ENCODE measurements around the gene BSND. TPM values are rescaled to one million over a fixed set of nuclear protein-coding genes. Genes with fewer than 3 reads are reported as not detected.

BSND gene
- total RNA-seq, 1 experiment from 2014 or later: 0.42 TPM

- peaks cover 42% of the 10 kb centered on the region for H3K4me1 Mint-ChIP-seq
- POLR2A ChIA-PET: no interaction called here
- no peak for DNase-seq (ENCODE audit: low spot score)
- ATAC-seq: no peak
- H3K27me3 Mint-ChIP-seq (ENCODE audit: low read depth): peaks cover 57% of the 10 kb centered on the region
- peaks cover 3% of the 10 kb centered on the region; the same call in 1 of the 2 replicates for H3K9me3 Mint-ChIP-seq
- TF ChIP-seq HMGXB4 (CRISPR knock-in tag; IDR thresholded peaks at IDR 0.05) (no peak), ATF3 (CRISPR knock-in tag; conservative IDR thresholded peaks at IDR 0.05) (no peak), NR2C2 (CRISPR knock-in tag; IDR thresholded peaks at IDR 0.05) (no peak), ATF1 (CRISPR knock-in tag; IDR thresholded peaks at IDR 0.05) (no peak), ZNF138 (CRISPR knock-in tag; conservative IDR thresholded peaks at IDR 0.05) (no peak), ZNF425 (CRISPR knock-in tag; conservative IDR thresholded peaks at IDR 0.05) (no peak), TEAD4 (CRISPR knock-in tag; IDR thresholded peaks at IDR 0.05) (no peak), SMAD3 (CRISPR knock-in tag; IDR thresholded peaks at IDR 0.05; ENCODE audit: borderline replicate concordance) (no peak)
- H3K27ac Mint-ChIP-seq: no peak overlapping the region
- H3K36me3 Mint-ChIP-seq: no peaks in the 10 kb centered on the region
- peak overlapping the region; percentile 63 for H3K4me3 Mint-ChIP-seq
- CTCF ChIA-PET: interaction anchor here (1.1 to 11.2 kb wide), 11 partner anchors 10 to 108 kb away, joined by 4 to 373 read pairs (median 17); partner anchors contain the start of genes DHCR24, PCSK9 and TMEM61
Observed at GRCh38 chr1:54995835-54996234, 2.9 kb upstream of the BSND start.

- Mint-ChIP-seq H3K36me3 (no peaks in the 10 kb centered on the region), H3K4me1 (peaks cover 42% of the 10 kb centered on the region), H3K27me3 (ENCODE audit: low read depth) (peaks cover 57% of the 10 kb centered on the region), H3K9me3 (peaks cover 3% of the 10 kb centered on the region; the same call in 1 of the 2 replicates), H3K27ac (no peak overlapping the region), H3K4me3 (peak overlapping the region; percentile 63)
- CTCF ChIA-PET: interaction anchor here (0.6 to 11.2 kb wide), 27 partner anchors 10 to 683 kb away, joined by 3 to 373 read pairs (median 4); partner anchors contain the start of genes DHCR24, PCSK9 and TMEM61
- DNase-seq (ENCODE audit: low spot score) (peak; percentile 91), ATAC-seq (peak; percentile 57)
- POLR2A ChIA-PET: interaction anchor here (0.6 kb wide), 3 partner anchors 8 to 1554 kb away, joined by 3 to 4 read pairs (median 3); no protein-coding TSS in a partner anchor
- no peak for TF ChIP-seq FOXK1 (CRISPR knock-in tag; IDR thresholded peaks at IDR 0.05)
- 0 out of 2 replicates have a peak, but pooled peaks have one; percentile 15 for TF ChIP-seq USF1 (CRISPR knock-in tag; IDR thresholded peaks at IDR 0.05)
- no peak for TF ChIP-seq MYBL2 (CRISPR knock-in tag; IDR thresholded peaks at IDR 0.05)
- TF ChIP-seq ETV6 (CRISPR knock-in tag; IDR thresholded peaks at IDR 0.05): 0 out of 2 replicates have a peak, but pooled peaks have one; percentile 19
- no peak for TF ChIP-seq ATF2 (CRISPR knock-in tag; IDR thresholded peaks at IDR 0.05; ENCODE audit: borderline replicate concordance, low read depth)
- TF ChIP-seq TEAD1 (CRISPR knock-in tag; IDR thresholded peaks at IDR 0.05): no peak
- no peak for TF ChIP-seq NFYB (CRISPR knock-in tag; conservative IDR thresholded peaks at IDR 0.05; ENCODE audit: low read depth)
- TF ChIP-seq ZMAT4 (CRISPR knock-in tag; IDR thresholded peaks at IDR 0.05): no peak
- TF ChIP-seq JUN (CRISPR knock-in tag; IDR thresholded peaks at IDR 0.05): no peak
- no peak for TF ChIP-seq EMX1 (CRISPR knock-in tag; IDR thresholded peaks at IDR 0.05)
- TF ChIP-seq ARID4B (CRISPR knock-in tag; IDR thresholded peaks at IDR 0.05; ENCODE audit: borderline replicate concordance): no peak
- no peak for TF ChIP-seq NR3C1 (CRISPR knock-in tag; conservative IDR thresholded peaks at IDR 0.05; ENCODE audit: low read depth)
- peak; percentile 60 for TF ChIP-seq TP53 (CRISPR knock-in tag; IDR thresholded peaks at IDR 0.05)
- TF ChIP-seq SP1 (CRISPR knock-in tag; conservative IDR thresholded peaks at IDR 0.05): peak; percentile 35; the same call in 1 of the 2 replicates
- TF ChIP-seq CBFB (CRISPR knock-in tag; IDR thresholded peaks at IDR 0.05; ENCODE audit: low read depth): no peak
Observed at GRCh38 chr1:54996359-54996868, 2.3 kb upstream of the BSND start.
